GM18873 (cell line): ENCODE results near the gene IGF2BP3.
"Not testable (repeated sequence)": the region's sequence is repeated elsewhere in the genome, so short reads cannot be mapped to it uniquely, and the experiment has no call there.

Experiments
- ATAC-seq: cut with Tn5 transposase; IDR thresholded peaks from one replicate; pipeline ENCODE4 v1.9.1; 2021; ENCODE audit warnings: mild to moderate bottlenecking, moderate library complexity, moderate number of reproducible peaks; ENCODE audit not compliant: unreplicated experiment, low FRiP score

Gene IGF2BP3

GRCh38 chr7:23434147-23434917 lies 36.0 kb downstream of the IGF2BP3 start:
- no peak for ATAC-seq

- no peak for ATAC-seq
These were observed 38.5 kb downstream of the IGF2BP3 start for GRCh38 chr7:23431702-23432199.

- no peak for ATAC-seq
These were observed 39.4 kb downstream of the IGF2BP3 start for GRCh38 chr7:23430893-23431259.

GRCh38 chr7:23426876-23427275 lies 43.4 kb downstream of the IGF2BP3 start:
- ATAC-seq, result no peak

- no peak for ATAC-seq
These were observed 47.4 kb downstream of the IGF2BP3 start for GRCh38 chr7:23422909-23423308.

- no peak for ATAC-seq
These were observed 47.9 kb downstream of the IGF2BP3 start for GRCh38 chr7:23422384-23422783.

- ATAC-seq, result no peak
These were observed 50.4 kb downstream of the IGF2BP3 start for GRCh38 chr7:23419845-23420244.

- ATAC-seq, result no peak
These were observed 51.1 kb downstream of the IGF2BP3 start for GRCh38 chr7:23419160-23419559.

GRCh38 chr7:23418046-23418445 lies 52.2 kb downstream of the IGF2BP3 start:
- ATAC-seq, result no peak

GRCh38 chr7:23415198-23415597 lies 55.1 kb downstream of the IGF2BP3 start:
- no peak for ATAC-seq

- ATAC-seq, result peak; percentile 83
These were observed 59.7 kb downstream of the IGF2BP3 start for GRCh38 chr7:23410446-23411183.

- ATAC-seq, result not testable (repeated sequence)
These were observed 63.7 kb downstream of the IGF2BP3 start for GRCh38 chr7:23406564-23406963.

- ATAC-seq, result no peak
These were observed 65.1 kb downstream of the IGF2BP3 start for GRCh38 chr7:23405240-23405618.

GRCh38 chr7:23404546-23405239 lies 65.6 kb downstream of the IGF2BP3 start:
- no peak for ATAC-seq

GRCh38 chr7:23403970-23404369 lies 66.3 kb downstream of the IGF2BP3 start:
- no peak for ATAC-seq

- ATAC-seq, result not testable (repeated sequence)
These were observed 72.2 kb downstream of the IGF2BP3 start for GRCh38 chr7:23398090-23398489.

- ATAC-seq, result no peak
These were observed 73.0 kb downstream of the IGF2BP3 start for GRCh38 chr7:23397241-23397640.

GRCh38 chr7:23396222-23397015 lies 73.9 kb downstream of the IGF2BP3 start:
- no peak for ATAC-seq

- ATAC-seq, result no peak
These were observed 75.7 kb downstream of the IGF2BP3 start for GRCh38 chr7:23394488-23395171.

- ATAC-seq, result no peak
These were observed 76.7 kb downstream of the IGF2BP3 start for GRCh38 chr7:23393636-23394035.
